Endodermal cell (in vitro differentiated cells): ENCODE measurements around the gene PHF2. TPM values are rescaled to one million over a fixed set of nuclear protein-coding genes. Genes with fewer than 3 reads are reported as not detected.
A peak's percentile ranks its signal among the peaks of the same experiment; 100 is the strongest.

Experiments used
- DNase-seq: peaks from one replicate; pipeline ENCODE4 v3.0.0-alpha.2; 2017
- H3K27ac ChIP-seq: 2 replicates; pipeline ENCODE4 v1.5.1; 2013; ENCODE audit warnings: mild to moderate bottlenecking, low read depth, low read length, moderate library complexity
- H3K27me3 ChIP-seq: 2 replicates; pipeline ENCODE4 v1.6.1; 2013; ENCODE audit warnings: mild to moderate bottlenecking, low read length, moderate library complexity; ENCODE audit not compliant: insufficient read depth, control insufficient read depth, poor library complexity, severe bottlenecking
- H3K36me3 ChIP-seq: 2 replicates; pipeline ENCODE4 v1.7.0; 2013; ENCODE audit warnings: mild to moderate bottlenecking, low read length, moderate library complexity; ENCODE audit not compliant: control insufficient read depth, insufficient read depth
- H3K4me1 ChIP-seq: one replicate; pipeline ENCODE4 v1.7.0; 2013; ENCODE audit warnings: low read length; ENCODE audit not compliant: control insufficient read depth, insufficient read depth
- H3K4me3 ChIP-seq: 2 replicates; pipeline ENCODE4 v1.5.1; 2013; ENCODE audit warnings: mild to moderate bottlenecking, low read length, moderate library complexity
- H3K9ac ChIP-seq: 2 replicates; pipeline ENCODE4 v1.6.1; 2013; ENCODE audit warnings: mild to moderate bottlenecking, low read length, moderate library complexity; ENCODE audit not compliant: poor library complexity, severe bottlenecking; ENCODE audit errors: extremely low read depth
- H3K9me3 ChIP-seq: 2 replicates; pipeline ENCODE4 v1.6.1; 2013; ENCODE audit warnings: mild to moderate bottlenecking, low read length, moderate library complexity; ENCODE audit not compliant: control insufficient read depth
- H3K27ac Mint-ChIP-seq: 2 replicates; pipeline ENCODE4 v1.8.0; 2020; ENCODE audit warnings: mixed read lengths
- H3K27me3 Mint-ChIP-seq: 2 replicates; pipeline ENCODE4 v1.8.0; 2021; ENCODE audit warnings: mild to moderate bottlenecking, mixed read lengths; ENCODE audit not compliant: insufficient read depth
- H3K36me3 Mint-ChIP-seq: 2 replicates; pipeline ENCODE4 v1.8.0; 2020; ENCODE audit warnings: low read depth, mixed read lengths
- H3K4me1 Mint-ChIP-seq: 2 replicates; pipeline ENCODE4 v1.8.0; 2020; ENCODE audit warnings: mixed read lengths
- H3K4me3 Mint-ChIP-seq: 2 replicates; pipeline ENCODE4 v1.8.0; 2020; ENCODE audit warnings: mild to moderate bottlenecking, moderate library complexity, mixed read lengths
- H3K9me3 Mint-ChIP-seq: 2 replicates; pipeline ENCODE4 v1.8.0; 2020; ENCODE audit warnings: mild to moderate bottlenecking, mixed read lengths
- CTCF ChIP-seq: fragments of 200-600 bp; sonication (generic); conservative IDR thresholded peaks from 2 replicates; pipeline ENCODE4 v1.5.0; 2021; ENCODE audit warnings: antibody characterized with exemption, mild to moderate bottlenecking
- WGBS, 2 experiments: methylation state at CpG; one replicate each; pipeline versions ENCODE4 v1.1.5 to v1.1.7; 2013; ENCODE audit warnings: missing lambda C conversion rate in 2 of 2, mixed read lengths in 1 of 2; ENCODE audit not compliant: insufficient coverage in 1 of 2, insufficient read length in 1 of 2; 5-methylcytosine and 5-hydroxymethylcytosine counted together
- total RNA-seq, 2 donors: library from RNA; stranded (reverse); fragmentation: NEBNext Ultra II Directional in 1 of 2; extraction: Animal tissue kit (Norgen Biotek cat#: 25700) in 1 of 2; gene quantifications; 2 replicates in 1 of 2; 3 replicates in 1 of 2; pipeline ENCODE4 v1.2.1, GENCODE V29; 2021

Gene PHF2
- total RNA-seq, 2 donors from 2014 or later: 17.1 to 20.2 TPM

- Mint-ChIP-seq H3K4me1 (peaks cover 27% of the 10 kb centered on the region), H3K27ac (no peak overlapping the region), H3K4me3 (no peak overlapping the region), H3K36me3 (no peaks in the 10 kb centered on the region), H3K27me3 (no peaks in the 10 kb centered on the region), H3K9me3 (no peaks in the 10 kb centered on the region)
- no peak overlapping the region for H3K9ac ChIP-seq
- 85 to 88% methylated on average over 10 to 11 of the region's 11 CpGs for WGBS, 2 experiments
- no peak overlapping the region for H3K27ac ChIP-seq
- TF ChIP-seq CTCF: no peak
- peaks cover 6% of the 10 kb centered on the region for H3K4me1 ChIP-seq
- peak; percentile 44 for DNase-seq
- no peaks in the 10 kb centered on the region for H3K27me3 ChIP-seq
- no peaks in the 10 kb centered on the region for H3K9me3 ChIP-seq
- H3K36me3 ChIP-seq: no peaks in the 10 kb centered on the region
- no peak overlapping the region for H3K4me3 ChIP-seq
Measured at GRCh38 chr9:93598647-93599241, 22.4 kb downstream of the PHF2 start.

DNA sequence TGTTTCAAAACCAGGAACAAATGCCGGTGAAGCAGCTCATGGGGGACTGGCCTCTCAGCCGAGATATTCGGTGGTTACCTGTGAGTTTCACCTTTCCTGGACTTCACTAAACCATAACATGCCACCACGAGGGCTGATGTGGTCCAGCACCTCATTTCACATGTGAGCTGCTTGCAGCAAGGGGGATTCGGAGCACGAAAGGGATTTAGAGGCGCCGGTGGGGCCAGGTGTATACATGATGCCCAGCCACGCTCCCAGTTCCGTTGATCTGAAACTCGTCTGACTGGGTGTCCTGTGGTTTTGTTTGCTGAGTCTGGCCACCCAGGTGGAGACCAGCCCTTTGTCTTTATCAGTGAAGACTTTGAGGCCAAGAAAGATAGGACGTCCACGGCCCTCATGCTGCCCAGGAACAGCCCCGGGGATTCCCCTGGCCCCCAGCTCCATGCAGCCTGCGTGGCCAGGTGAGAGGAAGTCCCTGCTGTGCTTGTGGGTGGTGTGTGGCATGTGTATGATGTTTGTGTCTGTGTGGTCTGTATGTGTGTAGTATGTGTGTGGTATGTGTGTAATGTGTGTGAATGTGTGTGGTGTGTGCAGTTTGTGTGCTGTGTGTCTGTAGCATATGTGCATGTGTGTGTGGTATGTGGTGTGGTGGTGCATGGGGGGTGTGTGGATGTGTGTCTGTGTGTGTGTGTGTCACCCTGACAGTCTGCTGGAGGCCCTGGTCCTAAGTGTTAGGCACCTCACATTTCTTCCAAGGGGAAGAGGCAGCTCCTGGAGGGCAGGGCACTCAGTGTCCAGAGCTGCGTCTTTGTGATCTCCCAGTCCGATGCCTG is 23.4 kb downstream of the PHF2 start:
- H3K4me3 Mint-ChIP-seq: peak overlapping the region; percentile 7
- H3K27ac ChIP-seq: no peak overlapping the region
- H3K27ac Mint-ChIP-seq: peak overlapping the region; percentile 19

GRCh38 chr9:93600504-93600903 is 24.1 kb downstream of the PHF2 start:
- Histone ChIP-seq H3K9me3 (peaks cover 8% of the 10 kb centered on the region), H3K36me3 (no peaks in the 10 kb centered on the region), H3K4me1 (peaks cover 6% of the 10 kb centered on the region), H3K27ac (no peak overlapping the region), H3K27me3 (no peaks in the 10 kb centered on the region), H3K4me3 (no peak overlapping the region), H3K9ac (no peak overlapping the region)
- H3K27me3 Mint-ChIP-seq: no peaks in the 10 kb centered on the region
- H3K36me3 Mint-ChIP-seq: peaks cover 9% of the 10 kb centered on the region
- H3K9me3 Mint-ChIP-seq: peaks cover 5% of the 10 kb centered on the region
- peak; percentile 80 for DNase-seq
- no peak overlapping the region for H3K27ac Mint-ChIP-seq
- WGBS, 2 experiments: 50 to 58% methylated on average over 2 to 3 of the region's 3 CpGs
- peaks cover 27% of the 10 kb centered on the region for H3K4me1 Mint-ChIP-seq
- H3K4me3 Mint-ChIP-seq: no peak overlapping the region
- TF ChIP-seq CTCF: no peak

More for the DNA sequence above, 23.4 kb downstream of the PHF2 start:
- no peaks in the 10 kb centered on the region for H3K36me3 ChIP-seq
- no peak for TF ChIP-seq CTCF
- H3K27me3 Mint-ChIP-seq: no peaks in the 10 kb centered on the region
- H3K27me3 ChIP-seq: no peaks in the 10 kb centered on the region
- H3K4me1 ChIP-seq: peaks cover 6% of the 10 kb centered on the region
- no peak overlapping the region for H3K9ac ChIP-seq
- 75 to 78% methylated on average over 12 to 17 of the region's 17 CpGs for WGBS, 2 experiments
- H3K4me1 Mint-ChIP-seq: peaks cover 27% of the 10 kb centered on the region
- peak; percentile 46 for DNase-seq
- H3K4me3 ChIP-seq: no peak overlapping the region
- peaks cover under 1% of the 10 kb centered on the region for H3K9me3 ChIP-seq
- H3K36me3 Mint-ChIP-seq: peaks cover 5% of the 10 kb centered on the region
- H3K9me3 Mint-ChIP-seq: peaks cover 3% of the 10 kb centered on the region
